Lower lobe of right lung (tissue), 2 donors: ENCODE measurements around the gene ENO3. TPM values are rescaled to one million over a fixed set of nuclear protein-coding genes. Genes with fewer than 3 reads are reported as not detected.

Source experiments
- ATAC-seq, 2 donors: fragments of 200-7000 bp; cut with Tn5 transposase; one replicate each; pipeline ENCODE4 v1.9.1; 2020 to 2022; ENCODE audit warnings: mild to moderate bottlenecking in 2 of 2, moderate library complexity in 2 of 2
- DNase-seq: peaks from one replicate; pipeline ENCODE4 v3.0.0-alpha.2; 2020
- H3K27ac ChIP-seq: fragments of 200-600 bp; one replicate; pipeline ENCODE4 v1.8.0; 2022
- H3K27me3 ChIP-seq: fragments of 200-600 bp; one replicate; pipeline ENCODE4 v1.8.0; 2022; ENCODE audit warnings: low read depth
- H3K36me3 ChIP-seq: fragments of 200-600 bp; one replicate; pipeline ENCODE4 v1.8.0; 2022; ENCODE audit warnings: mild to moderate bottlenecking
- H3K4me1 ChIP-seq: fragments of 200-600 bp; one replicate; pipeline ENCODE4 v1.8.0; 2022
- H3K4me3 ChIP-seq: fragments of 200-600 bp; one replicate; pipeline ENCODE4 v1.8.0; 2022; ENCODE audit warnings: mild to moderate bottlenecking
- H3K9me3 ChIP-seq: fragments of 200-600 bp; one replicate; pipeline ENCODE4 v1.8.0; 2022
- intact Hi-C: fragments of 100-400 bp; cut with DNase I; formaldehyde crosslinking; loops from one replicate; pipeline ENCODE4 v1.11.0; 2022
- total RNA-seq: library from RNA; stranded (reverse); fragmentation: NEBNext Ultra II Directional; extraction: Animal tissue kit (Norgen Biotek cat#: 25700); gene quantifications from one replicate; pipeline ENCODE4 v1.2.1, GENCODE V29; 2021
- TF ChIP-seq, protein P1 (sequence below): fragments of 200-600 bp; IDR thresholded peaks from one replicate; pipeline ENCODE4 v1.8.0; 2022; ENCODE audit warnings: antibody characterized with exemption, mild to moderate bottlenecking
- donor health status: DM: no; HTN: yes; CAD: no; lungs with severe emphysema.

The ENO3 gene
- total RNA-seq, 1 donor from 2014 or later, result 8.2 TPM

DNA sequence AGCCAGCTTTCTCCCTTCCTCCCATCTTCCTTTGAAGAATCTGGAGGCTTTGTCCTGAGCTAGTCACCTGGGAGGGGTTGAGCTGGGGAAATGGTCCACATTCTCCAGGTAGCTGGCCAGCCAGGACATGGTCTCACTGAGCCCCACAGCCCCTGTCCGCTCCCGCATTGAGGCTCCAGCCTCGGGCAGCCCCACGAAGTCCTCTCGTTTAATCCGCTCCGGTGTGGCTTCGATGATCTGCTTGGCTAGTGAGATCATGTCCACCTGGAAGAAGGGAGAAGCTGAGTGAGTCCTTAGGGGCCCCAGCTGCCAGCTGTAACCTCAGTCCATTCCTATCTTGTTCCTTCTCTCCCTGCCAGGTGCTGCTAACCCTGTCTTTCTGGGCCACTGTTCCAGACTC lies 19.4 kb downstream of the ENO3 start:
- Histone ChIP-seq H3K36me3 (peaks cover 57% of the 10 kb centered on the region), H3K4me3 (no peak overlapping the region), H3K9me3 (no peaks in the 10 kb centered on the region), H3K27me3 (no peaks in the 10 kb centered on the region), H3K4me1 (peaks cover 50% of the 10 kb centered on the region), H3K27ac (peak overlapping the region; percentile 34)
- ATAC-seq (no peak), DNase-seq (no peak)
- TF ChIP-seq, protein P1, sequence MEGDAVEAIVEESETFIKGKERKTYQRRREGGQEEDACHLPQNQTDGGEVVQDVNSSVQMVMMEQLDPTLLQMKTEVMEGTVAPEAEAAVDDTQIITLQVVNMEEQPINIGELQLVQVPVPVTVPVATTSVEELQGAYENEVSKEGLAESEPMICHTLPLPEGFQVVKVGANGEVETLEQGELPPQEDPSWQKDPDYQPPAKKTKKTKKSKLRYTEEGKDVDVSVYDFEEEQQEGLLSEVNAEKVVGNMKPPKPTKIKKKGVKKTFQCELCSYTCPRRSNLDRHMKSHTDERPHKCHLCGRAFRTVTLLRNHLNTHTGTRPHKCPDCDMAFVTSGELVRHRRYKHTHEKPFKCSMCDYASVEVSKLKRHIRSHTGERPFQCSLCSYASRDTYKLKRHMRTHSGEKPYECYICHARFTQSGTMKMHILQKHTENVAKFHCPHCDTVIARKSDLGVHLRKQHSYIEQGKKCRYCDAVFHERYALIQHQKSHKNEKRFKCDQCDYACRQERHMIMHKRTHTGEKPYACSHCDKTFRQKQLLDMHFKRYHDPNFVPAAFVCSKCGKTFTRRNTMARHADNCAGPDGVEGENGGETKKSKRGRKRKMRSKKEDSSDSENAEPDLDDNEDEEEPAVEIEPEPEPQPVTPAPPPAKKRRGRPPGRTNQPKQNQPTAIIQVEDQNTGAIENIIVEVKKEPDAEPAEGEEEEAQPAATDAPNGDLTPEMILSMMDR, result no peak
- intact Hi-C loops, result no loop called here

- H3K4me1 ChIP-seq, result peaks cover 36% of the 10 kb centered on the region
- ATAC-seq (no peak), DNase-seq (no peak)
- H3K36me3 ChIP-seq, result peaks cover 72% of the 10 kb centered on the region
- H3K27me3 ChIP-seq, result no peaks in the 10 kb centered on the region
- TF ChIP-seq, protein P1, result no peak
- no peaks in the 10 kb centered on the region for H3K9me3 ChIP-seq
- H3K4me3 ChIP-seq, result no peak overlapping the region
- intact Hi-C loops, result no loop called here
- H3K27ac ChIP-seq, result no peak overlapping the region
Observed at GRCh38 chr17:4971826-4972225, 20.9 kb downstream of the ENO3 start.

DNA sequence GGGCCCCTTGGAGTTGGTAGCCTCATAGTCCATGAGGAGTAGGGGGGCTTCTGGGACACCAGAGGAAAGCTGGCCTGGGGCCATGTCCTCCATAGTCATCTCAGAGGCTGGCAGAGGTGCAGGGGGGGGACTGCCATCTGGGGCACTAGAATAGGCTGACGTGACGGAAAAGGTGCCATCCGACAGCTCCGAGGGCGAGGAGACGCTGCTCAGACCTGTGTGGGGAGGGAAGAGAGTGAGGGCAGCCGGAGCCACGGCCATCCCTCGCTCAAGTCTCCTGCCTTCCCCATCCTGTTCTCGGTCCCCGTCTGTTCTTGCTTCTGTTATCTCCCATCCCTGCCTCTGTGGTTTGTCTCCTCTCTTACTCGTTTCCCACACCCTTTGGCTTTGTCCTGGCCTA lies 21.4 kb downstream of the ENO3 start:
- Histone ChIP-seq H3K4me1 (peaks cover 36% of the 10 kb centered on the region), H3K4me3 (no peak overlapping the region), H3K27me3 (no peaks in the 10 kb centered on the region), H3K9me3 (no peaks in the 10 kb centered on the region), H3K36me3 (peaks cover 77% of the 10 kb centered on the region), H3K27ac (no peak overlapping the region)
- TF ChIP-seq, protein P1, result no peak
- ATAC-seq (no peak), DNase-seq (no peak)
- intact Hi-C loops, result no loop called here

DNA sequence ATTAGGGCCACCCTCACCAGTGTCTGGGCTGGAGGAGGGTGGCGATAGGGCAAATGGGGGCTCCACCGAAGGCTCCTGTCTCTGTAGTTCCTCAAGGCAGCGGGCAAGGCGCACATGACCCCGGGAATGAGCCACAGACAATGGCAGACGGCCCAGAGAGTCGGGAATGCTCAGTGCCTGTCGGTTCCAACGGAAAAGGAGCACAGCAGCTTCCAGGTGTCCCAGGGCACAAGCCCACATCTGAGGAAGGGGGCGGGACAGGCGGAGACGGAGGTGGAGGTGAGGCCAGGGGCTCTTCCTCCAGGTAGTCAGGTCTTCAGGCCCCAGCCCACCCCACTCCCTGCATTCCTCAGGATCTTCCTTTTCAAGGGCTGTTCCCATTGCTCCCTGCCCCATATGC lies 21.8 kb downstream of the ENO3 start:
- peaks cover 36% of the 10 kb centered on the region for H3K4me1 ChIP-seq
- H3K27ac ChIP-seq, result no peak overlapping the region
- intact Hi-C loops, result no loop called here
- DNase-seq (no peak), ATAC-seq (no peak)
- TF ChIP-seq, protein P1, result no peak
- H3K27me3 ChIP-seq, result no peaks in the 10 kb centered on the region
- no peak overlapping the region for H3K4me3 ChIP-seq
- H3K36me3 ChIP-seq, result peaks cover 81% of the 10 kb centered on the region
- no peaks in the 10 kb centered on the region for H3K9me3 ChIP-seq

DNA sequence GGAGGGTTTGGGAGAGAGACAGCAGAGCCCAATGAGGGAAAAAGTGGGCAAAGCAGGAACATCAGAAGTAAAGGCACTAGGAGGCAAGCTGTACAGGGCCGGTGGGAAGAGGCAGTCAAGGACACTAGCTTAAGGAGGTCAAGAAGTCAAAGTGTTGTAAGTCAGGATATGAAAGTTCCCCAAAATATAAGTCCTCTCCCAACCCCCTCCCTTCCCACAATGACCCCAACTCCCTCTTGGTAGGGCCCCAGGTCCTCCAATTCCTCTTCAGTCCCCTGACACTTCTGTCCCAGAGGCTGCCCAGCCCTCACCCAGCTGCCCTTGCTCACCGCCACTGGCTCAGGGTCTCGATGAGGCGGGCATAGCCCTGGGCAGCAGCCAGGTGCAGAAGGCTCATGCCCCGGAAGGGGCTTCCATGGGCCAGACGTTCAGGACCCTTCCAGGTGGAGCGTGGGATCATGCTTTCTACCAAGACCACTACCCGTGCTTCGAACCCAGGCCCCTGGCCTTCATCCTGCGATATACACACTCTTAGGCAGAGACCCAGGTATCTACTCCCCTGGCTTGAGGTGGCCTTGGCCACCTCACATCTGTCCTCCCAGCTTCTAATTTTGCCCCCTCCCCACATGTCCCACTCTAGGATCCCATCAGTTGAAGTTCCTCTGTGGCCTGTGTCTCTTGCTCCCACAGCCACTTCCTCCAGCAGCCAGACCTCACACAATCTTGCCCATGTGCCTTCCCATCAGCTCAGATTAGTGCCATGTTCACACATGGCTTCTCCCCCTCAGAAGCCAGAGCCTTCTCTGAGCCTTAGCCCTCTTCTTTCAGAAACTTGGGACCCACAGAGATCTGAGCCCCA lies 22.6 kb downstream of the ENO3 start:
- H3K36me3 ChIP-seq, result peaks cover 88% of the 10 kb centered on the region
- H3K27me3 ChIP-seq, result no peaks in the 10 kb centered on the region
- no peak overlapping the region for H3K27ac ChIP-seq
- DNase-seq (no peak), ATAC-seq (peak in 1 of 2 donors; percentile 2)
- H3K9me3 ChIP-seq, result no peaks in the 10 kb centered on the region
- H3K4me3 ChIP-seq, result no peak overlapping the region
- intact Hi-C loops, result no loop called here
- TF ChIP-seq, protein P1, result no peak
- peaks cover 39% of the 10 kb centered on the region for H3K4me1 ChIP-seq
